SK-N-MC (cell line): ENCODE results near the gene OR8B12.

Source experiments
- EZH2 ChIP-seq: fragments of 200-600 bp; sonication (generic); IDR thresholded peaks from one replicate; pipeline ENCODE4 v1.6.1; 2017; ENCODE audit warnings: antibody characterized with exemption
- POLR2AphosphoS5 ChIP-seq: IDR thresholded peaks from 2 replicates; pipeline ENCODE4 v1.6.1; 2012; ENCODE audit warnings: mild to moderate bottlenecking, low read depth, low read length, borderline replicate concordance

DNA sequence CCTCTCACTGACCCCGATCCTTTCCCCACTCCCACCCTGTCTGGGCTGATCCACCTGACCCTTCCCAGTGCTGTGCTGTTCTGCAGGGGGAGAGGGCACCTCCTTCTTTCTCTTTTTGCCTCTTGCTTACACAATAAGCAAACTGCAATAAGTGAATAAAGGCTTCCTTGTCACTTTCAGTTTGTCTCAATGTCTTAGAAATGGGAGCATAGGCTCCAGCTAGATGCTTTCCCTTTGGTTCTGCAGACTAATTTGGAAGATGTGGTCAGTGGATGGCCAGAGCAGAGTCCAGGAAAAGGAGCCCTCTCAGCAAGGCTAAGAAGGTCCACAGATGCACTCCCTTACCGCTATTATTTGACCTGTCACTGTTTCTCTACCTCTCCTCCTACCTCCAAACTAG lies 9.4 kb downstream of the OR8B12 start:
- no peak for TF ChIP-seq POLR2AphosphoS5
- no peak for TF ChIP-seq EZH2
